Trophoblast cell (in vitro differentiated cells and primary cell): ENCODE results near the gene ATP2C2.
A peak's percentile ranks its signal among the peaks of the same experiment; 100 is the strongest.
"Not testable (repeated sequence)": the region's sequence is repeated elsewhere in the genome, so short reads cannot be mapped to it uniquely, and the experiment has no call there.

Source experiments
- DNase-seq, 2 donors: peaks; one replicate each; pipeline ENCODE4 v3.0.0-alpha.2; 2016
- H2AFZ ChIP-seq: 2 replicates; pipeline ENCODE4 v1.6.1; 2013; ENCODE audit warnings: low read length, moderate library complexity, mild to moderate bottlenecking; ENCODE audit not compliant: insufficient read depth, poor library complexity
- H2AK5ac ChIP-seq: 2 replicates; pipeline ENCODE4 v1.6.1; 2013; ENCODE audit warnings: mild to moderate bottlenecking, low read length
- H2BK120ac ChIP-seq: 2 replicates; pipeline ENCODE4 v1.6.1; 2013; ENCODE audit warnings: low read length, mild to moderate bottlenecking, moderate library complexity; ENCODE audit not compliant: insufficient read depth, poor library complexity
- H2BK12ac ChIP-seq: 2 replicates; pipeline ENCODE4 v1.6.1; 2013; ENCODE audit warnings: mild to moderate bottlenecking, low read length, moderate library complexity
- H2BK5ac ChIP-seq: 2 replicates; pipeline ENCODE4 v1.6.1; 2013; ENCODE audit warnings: low read length, low read depth, moderate library complexity, mild to moderate bottlenecking; ENCODE audit not compliant: poor library complexity
- H3K14ac ChIP-seq: 2 replicates; pipeline ENCODE4 v1.6.1; 2013; ENCODE audit warnings: mild to moderate bottlenecking, low read length
- H3K18ac ChIP-seq: 2 replicates; pipeline ENCODE4 v1.6.1; 2013; ENCODE audit warnings: mild to moderate bottlenecking, low read length
- H3K23ac ChIP-seq: 2 replicates; pipeline ENCODE4 v1.6.1; 2013; ENCODE audit warnings: low read length
- H3K27ac ChIP-seq: 2 replicates; pipeline ENCODE4 v1.5.1; 2013; ENCODE audit warnings: low read depth, mild to moderate bottlenecking, inconsistent platforms, low read length, moderate library complexity
- H3K27me3 ChIP-seq: 2 replicates; pipeline ENCODE4 v1.6.1; 2013; ENCODE audit warnings: inconsistent platforms, mild to moderate bottlenecking, low read length, moderate library complexity; ENCODE audit not compliant: insufficient read depth
- H3K36me3 ChIP-seq, 2 experiments: 1 replicate in 1 of 2; 2 replicates in 1 of 2; pipeline ENCODE4 v1.6.1; 2013; ENCODE audit warnings: low read length in 2 of 2, mild to moderate bottlenecking in 2 of 2, moderate library complexity in 1 of 2; ENCODE audit not compliant: insufficient read depth in 2 of 2, control insufficient read depth in 1 of 2
- H3K4ac ChIP-seq: 2 replicates; pipeline ENCODE4 v1.6.1; 2013; ENCODE audit warnings: low read depth, mild to moderate bottlenecking, low read length, moderate library complexity
- H3K4me1 ChIP-seq, 2 experiments: 1 replicate in 1 of 2; 2 replicates in 1 of 2; pipeline ENCODE4 v1.6.1; 2013; ENCODE audit warnings: low read length in 2 of 2, mild to moderate bottlenecking in 2 of 2, moderate library complexity in 1 of 2; ENCODE audit not compliant: insufficient read depth in 2 of 2, control insufficient read depth in 1 of 2
- H3K4me2 ChIP-seq: 2 replicates; pipeline ENCODE4 v1.6.1; 2013; ENCODE audit warnings: inconsistent platforms, mild to moderate bottlenecking, low read length, moderate library complexity
- H3K4me3 ChIP-seq: 2 replicates; pipeline ENCODE4 v1.5.1; 2013; ENCODE audit warnings: mild to moderate bottlenecking, low read depth, low read length, inconsistent platforms
- H3K79me1 ChIP-seq: one replicate; pipeline ENCODE4 v1.6.1; 2013; ENCODE audit warnings: low read length
- H3K79me2 ChIP-seq: 2 replicates; pipeline ENCODE4 v1.6.1; 2013; ENCODE audit warnings: low read length, mild to moderate bottlenecking; ENCODE audit not compliant: control insufficient read depth, insufficient read depth, poor library complexity
- H3K9ac ChIP-seq: 2 replicates; pipeline ENCODE4 v1.6.1; 2013; ENCODE audit warnings: mild to moderate bottlenecking, low read length
- H3K9me3 ChIP-seq: 2 replicates; pipeline ENCODE4 v1.6.1; 2013; ENCODE audit warnings: low read depth, mild to moderate bottlenecking, control low read depth, inconsistent platforms, low read length; ENCODE audit not compliant: insufficient read depth
- H4K12ac ChIP-seq: 2 replicates; pipeline ENCODE4 v1.6.1; 2013; ENCODE audit warnings: low read depth, mild to moderate bottlenecking, low read length, moderate library complexity
- H4K8ac ChIP-seq: 2 replicates; pipeline ENCODE4 v1.6.1; 2013; ENCODE audit warnings: low read depth, mild to moderate bottlenecking, low read length, moderate library complexity
- H4K91ac ChIP-seq: one replicate; pipeline ENCODE4 v1.6.1; 2013; ENCODE audit warnings: low read depth, mild to moderate bottlenecking, low read length, moderate library complexity
- WGBS: extraction: QIAGEN DNeasy Blood & Tissue Kit; methylation state at CpG from one replicate; pipeline ENCODE4 v1.1.7; 2013; ENCODE audit warnings: missing lambda C conversion rate; ENCODE audit not compliant: insufficient read length, insufficient coverage; ENCODE audit errors: extremely low coverage; 5-methylcytosine and 5-hydroxymethylcytosine counted together

The ATP2C2 gene

DNA sequence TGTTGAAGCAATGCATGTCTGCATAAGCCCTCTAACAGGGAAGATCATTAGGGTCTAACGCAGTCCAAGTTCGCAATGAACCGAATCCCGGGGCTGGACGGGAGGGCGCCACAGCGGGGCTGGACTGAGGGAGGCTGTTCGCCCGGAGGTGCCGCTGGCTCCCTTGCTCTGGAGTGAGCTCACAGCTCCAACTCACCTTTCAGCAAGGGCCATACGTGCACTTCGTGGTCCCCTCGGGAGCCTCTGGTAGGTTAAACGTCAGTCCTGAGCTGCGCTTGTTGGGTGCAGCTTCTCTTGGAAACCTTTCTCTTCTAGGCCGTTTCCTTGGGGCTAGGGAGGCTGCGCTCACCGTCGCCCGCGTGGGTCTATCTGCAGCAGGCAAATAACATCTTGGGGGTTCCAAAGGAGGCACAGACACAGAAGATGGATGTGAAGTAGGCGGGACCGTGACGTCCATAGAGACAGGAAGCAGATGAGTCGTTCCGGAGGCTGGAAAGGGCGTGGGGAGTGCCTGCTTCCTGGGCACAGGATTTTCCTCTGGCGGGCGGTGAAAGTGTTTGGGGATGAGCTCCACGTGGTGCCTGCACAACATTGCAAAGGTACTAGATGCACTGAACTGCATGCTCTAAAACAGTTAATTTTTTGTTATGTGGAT is 21.9 kb downstream of the ATP2C2 start:
- H2BK5ac ChIP-seq = no peak overlapping the region
- no peak overlapping the region for H3K27ac ChIP-seq
- peak overlapping the region; percentile 11 for H3K18ac ChIP-seq
- peak overlapping the region; percentile 34 for H3K4me3 ChIP-seq
- H3K4me1 ChIP-seq = peaks cover 0 to 2% of the 10 kb centered on the region in 2 experiments
- peaks cover 2% of the 10 kb centered on the region for H3K9me3 ChIP-seq
- no peak overlapping the region for H3K23ac ChIP-seq
- H3K4me2 ChIP-seq = no peak overlapping the region
- no peak overlapping the region for H2BK120ac ChIP-seq
- no peak overlapping the region for H2AFZ ChIP-seq
- no peak overlapping the region for H4K91ac ChIP-seq
- H4K12ac ChIP-seq = no peak overlapping the region
- no peaks in the 10 kb centered on the region for H3K79me1 ChIP-seq
- H3K36me3 ChIP-seq = no peaks in the 10 kb centered on the region
- H2AK5ac ChIP-seq = no peak overlapping the region
- H2BK12ac ChIP-seq = no peak overlapping the region
- no peaks in the 10 kb centered on the region for H3K79me2 ChIP-seq
- H4K8ac ChIP-seq = no peak overlapping the region
- DNase-seq = no peak
- no peak overlapping the region for H3K9ac ChIP-seq
- no peak overlapping the region for H3K4ac ChIP-seq
- no peaks in the 10 kb centered on the region for H3K27me3 ChIP-seq
- H3K14ac ChIP-seq = no peak overlapping the region
- no CpG with 5 or more reads among the region's 30 CpGs for WGBS

DNA sequence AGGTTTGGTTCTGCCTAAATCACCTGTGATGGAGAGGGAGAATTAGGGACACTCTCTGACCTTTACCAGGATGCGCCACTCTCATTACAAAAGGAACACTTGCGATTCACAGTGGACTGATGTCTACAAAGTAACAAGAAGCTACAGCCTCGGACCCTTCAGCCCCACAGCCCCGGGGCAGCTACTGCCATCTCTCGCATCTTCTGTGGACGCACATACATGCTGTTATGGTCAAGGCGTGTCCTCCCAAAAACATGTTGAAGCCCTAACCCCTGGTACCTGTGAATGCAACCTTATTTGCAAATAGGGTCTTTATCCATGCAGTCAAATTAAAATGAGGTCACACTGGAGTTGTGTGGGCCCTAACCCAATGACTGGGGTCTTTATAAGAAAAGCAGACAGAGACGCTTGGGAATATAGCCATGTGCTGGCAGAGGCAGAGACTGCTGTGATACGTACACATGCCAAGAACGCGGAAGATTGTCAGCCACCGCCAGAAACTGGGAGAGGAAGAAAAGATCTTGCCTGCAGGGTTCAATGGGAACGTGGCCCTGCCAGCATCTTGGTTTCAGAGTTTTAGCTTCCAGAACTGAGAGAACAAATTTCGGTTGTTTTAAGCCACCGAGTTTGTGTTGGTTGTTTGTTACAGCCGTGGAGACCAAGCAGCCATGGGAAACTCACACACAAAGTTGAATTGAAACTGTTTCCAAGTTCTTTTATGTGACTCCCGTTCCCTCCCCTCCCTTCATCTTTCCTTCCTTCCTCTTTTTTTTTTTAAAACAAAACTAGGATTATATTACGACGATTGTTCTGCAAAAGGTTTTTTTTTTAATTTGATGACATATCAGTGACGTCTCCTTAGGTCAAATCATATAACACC is 23.1 kb downstream of the ATP2C2 start:
- Histone ChIP-seq H4K91ac (no peak overlapping the region), H3K14ac (no peak overlapping the region), H3K23ac (no peak overlapping the region), H3K79me2 (no peaks in the 10 kb centered on the region), H3K4me2 (no peak overlapping the region), H3K79me1 (no peaks in the 10 kb centered on the region), H3K4me3 (no peak overlapping the region), H3K4me1 (peaks cover under 1 to 2% of the 10 kb centered on the region in 2 experiments), H2BK12ac (no peak overlapping the region), H2BK120ac (no peak overlapping the region), H3K9me3 (peaks cover 2% of the 10 kb centered on the region), H2AK5ac (no peak overlapping the region), H4K12ac (no peak overlapping the region), H2BK5ac (no peak overlapping the region), H3K4ac (no peak overlapping the region), H3K18ac (no peak overlapping the region), H3K9ac (no peak overlapping the region), H3K27me3 (no peaks in the 10 kb centered on the region), H3K27ac (no peak overlapping the region), H2AFZ (no peak overlapping the region), H3K36me3 (no peaks in the 10 kb centered on the region), H4K8ac (no peak overlapping the region)
- DNase-seq = peak in 1 of 2 donors; percentile 39
- no CpG with 5 or more reads among the region's 20 CpGs for WGBS

DNA sequence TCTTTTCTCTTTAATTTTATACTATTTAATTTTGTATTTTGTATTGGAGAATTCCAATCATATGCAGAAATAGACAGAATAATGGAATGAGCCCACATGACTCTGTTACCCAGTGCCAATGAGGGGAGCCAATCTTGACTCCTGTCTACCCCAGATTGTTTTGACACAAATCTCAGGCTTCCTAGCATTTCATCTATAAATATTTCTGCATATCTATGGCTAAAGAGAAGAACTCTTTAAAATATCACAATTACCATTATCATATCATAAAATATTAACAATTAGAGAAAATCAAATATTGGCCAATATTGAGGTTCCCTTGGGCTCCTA is 23.7 kb downstream of the ATP2C2 start:
- Histone ChIP-seq H3K36me3 (no peaks in the 10 kb centered on the region), H2AK5ac (no peak overlapping the region), H3K27ac (no peak overlapping the region), H3K4ac (no peak overlapping the region), H2BK120ac (no peak overlapping the region), H3K79me2 (no peaks in the 10 kb centered on the region), H4K91ac (no peak overlapping the region), H3K4me2 (no peak overlapping the region), H4K8ac (no peak overlapping the region), H3K27me3 (no peaks in the 10 kb centered on the region), H3K4me3 (no peak overlapping the region), H3K9ac (no peak overlapping the region), H2AFZ (no peak overlapping the region), H2BK12ac (no peak overlapping the region), H3K9me3 (peaks cover 2% of the 10 kb centered on the region), H3K79me1 (no peaks in the 10 kb centered on the region), H3K23ac (no peak overlapping the region), H3K4me1 (peaks cover 5 to 6% of the 10 kb centered on the region in 2 experiments), H4K12ac (no peak overlapping the region), H2BK5ac (no peak overlapping the region), H3K14ac (no peak overlapping the region), H3K18ac (no peak overlapping the region)
- DNase-seq = no peak

DNA sequence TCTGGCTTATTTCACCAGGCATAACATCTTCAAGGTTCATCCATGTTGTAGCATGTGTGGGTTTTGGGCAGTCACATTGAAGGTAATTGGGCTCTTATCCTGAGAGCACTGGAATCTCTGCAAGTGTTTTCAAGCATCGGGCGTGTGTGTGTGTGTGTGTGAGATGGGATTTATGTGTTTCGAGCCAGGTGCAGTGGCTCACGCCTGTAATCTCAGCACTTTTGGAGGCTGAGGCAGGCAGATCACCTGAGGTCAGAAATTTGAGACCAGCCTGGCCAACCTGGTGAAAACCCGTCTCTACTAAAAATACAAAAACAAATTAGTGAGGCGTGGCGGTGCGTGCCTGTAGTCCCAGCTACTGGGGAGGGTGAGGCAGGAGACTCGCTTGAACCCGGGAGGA is 27.7 kb downstream of the ATP2C2 start:
- not testable (repeated sequence) for H3K9ac ChIP-seq, H3K4me2 ChIP-seq, H2BK5ac ChIP-seq, H2BK120ac ChIP-seq, H4K12ac ChIP-seq, H2AK5ac ChIP-seq, H2AFZ ChIP-seq, H4K8ac ChIP-seq, H3K79me2 ChIP-seq, H2BK12ac ChIP-seq, H3K18ac ChIP-seq, H3K4me3 ChIP-seq, H3K4me1 ChIP-seq, H3K14ac ChIP-seq, H3K79me1 ChIP-seq, H3K27ac ChIP-seq, DNase-seq, H3K4ac ChIP-seq, H3K9me3 ChIP-seq, H3K27me3 ChIP-seq, H3K36me3 ChIP-seq, H3K23ac ChIP-seq, H4K91ac ChIP-seq
- no CpG with 5 or more reads among the region's 10 CpGs for WGBS
